H9 (cell line): ENCODE results near the gene ABCG4. TPM values are rescaled to one million over a fixed set of nuclear protein-coding genes. Genes with fewer than 3 reads are reported as not detected.

Source experiments
- DNase-seq: peaks from one replicate; pipeline ENCODE4 v3.0.0-alpha.2; 2017
- H2AFZ ChIP-seq: one replicate; pipeline ENCODE4 v1.6.1; 2013; ENCODE audit warnings: mild to moderate bottlenecking, low read length, control low read depth, moderate library complexity
- H2AK5ac ChIP-seq: 2 replicates; pipeline ENCODE4 v1.6.1; 2013; ENCODE audit warnings: low read length, control low read depth, mixed read lengths; ENCODE audit not compliant: insufficient read length
- H2BK120ac ChIP-seq: one replicate; pipeline ENCODE4 v1.6.1; 2013; ENCODE audit warnings: low read depth, mild to moderate bottlenecking, low read length, control low read depth, inconsistent platforms; ENCODE audit not compliant: poor library complexity, severe bottlenecking
- H2BK12ac ChIP-seq: 2 replicates; pipeline ENCODE4 v1.6.1; 2013; ENCODE audit warnings: low read length, control low read depth, mixed read lengths, low read depth; ENCODE audit not compliant: insufficient read length
- H2BK15ac ChIP-seq: 2 replicates; pipeline ENCODE4 v1.6.1; 2013; ENCODE audit warnings: low read depth, low read length, control low read depth
- H2BK20ac ChIP-seq: one replicate; pipeline ENCODE4 v1.6.1; 2013; ENCODE audit warnings: low read depth, mild to moderate bottlenecking, low read length, control low read depth, inconsistent platforms; ENCODE audit not compliant: poor library complexity, severe bottlenecking
- H2BK5ac ChIP-seq: 2 replicates; pipeline ENCODE4 v1.6.1; 2013; ENCODE audit warnings: low read length, control low read depth, mixed read lengths; ENCODE audit not compliant: insufficient read length
- H3K14ac ChIP-seq: 2 replicates; pipeline ENCODE4 v1.6.1; 2013; ENCODE audit warnings: low read length, control low read depth; ENCODE audit not compliant: insufficient read depth
- H3K18ac ChIP-seq: 2 replicates; pipeline ENCODE4 v1.6.1; 2013; ENCODE audit warnings: low read depth, mild to moderate bottlenecking, mixed read lengths, low read length, control low read depth; ENCODE audit not compliant: insufficient read length
- H3K23ac ChIP-seq: 2 replicates; pipeline ENCODE4 v1.6.1; 2013; ENCODE audit warnings: low read length, control low read depth, mixed read lengths, low read depth; ENCODE audit not compliant: insufficient read length
- H3K23me2 ChIP-seq: 2 replicates; pipeline ENCODE4 v1.6.1; 2013; ENCODE audit warnings: low read depth, mild to moderate bottlenecking, mixed read lengths, low read length, control low read depth; ENCODE audit not compliant: insufficient read length, poor library complexity, severe bottlenecking
- H3K27ac ChIP-seq: 2 replicates; pipeline ENCODE4 v1.5.1; 2013; ENCODE audit warnings: low read length, control low read depth, mixed read lengths, low read depth; ENCODE audit not compliant: insufficient read length
- H3K27me3 ChIP-seq: 2 replicates; pipeline ENCODE4 v1.6.1; 2013; ENCODE audit warnings: low read length, control low read depth, inconsistent platforms; ENCODE audit not compliant: insufficient read depth
- H3K4ac ChIP-seq: 2 replicates; pipeline ENCODE4 v1.6.1; 2013; ENCODE audit warnings: low read depth, mild to moderate bottlenecking, control low read depth, inconsistent platforms, low read length, moderate library complexity
- H3K4me1 ChIP-seq: 2 replicates; pipeline ENCODE4 v1.6.1; 2013; ENCODE audit warnings: low read length, control low read depth, inconsistent platforms; ENCODE audit not compliant: insufficient read depth
- H3K4me2 ChIP-seq: 2 replicates; pipeline ENCODE4 v1.6.1; 2013; ENCODE audit warnings: low read length, control low read depth, mixed read lengths; ENCODE audit not compliant: insufficient read length, insufficient read depth
- H3K56ac ChIP-seq: 2 replicates; pipeline ENCODE4 v1.6.1; 2013; ENCODE audit warnings: low read depth, mild to moderate bottlenecking, mixed read lengths, low read length, control low read depth; ENCODE audit not compliant: insufficient read length
- H3K79me1 ChIP-seq: 2 replicates; pipeline ENCODE4 v1.6.1; 2013; ENCODE audit warnings: low read depth, mild to moderate bottlenecking, moderate library complexity, low read length, control low read depth, inconsistent platforms; ENCODE audit not compliant: insufficient read depth, poor library complexity, severe bottlenecking
- H3K79me2 ChIP-seq: 2 replicates; pipeline ENCODE4 v1.6.1; 2013; ENCODE audit warnings: low read length, control low read depth, inconsistent platforms; ENCODE audit not compliant: insufficient read depth
- H3K9ac ChIP-seq: 2 replicates; pipeline ENCODE4 v1.6.1; 2013; ENCODE audit warnings: low read length, control low read depth, mixed read lengths; ENCODE audit not compliant: insufficient read length; ENCODE audit errors: extremely low read depth
- H3K9me3 ChIP-seq: one replicate; pipeline ENCODE4 v1.6.1; 2013; ENCODE audit warnings: low read depth, low read length, inconsistent platforms; ENCODE audit not compliant: control insufficient read depth
- H3T11ph ChIP-seq: one replicate; pipeline ENCODE4 v1.6.1; 2013; ENCODE audit warnings: mild to moderate bottlenecking, low read length, control low read depth, inconsistent platforms
- H4K20me1 ChIP-seq: one replicate; pipeline ENCODE4 v1.6.1; 2013; ENCODE audit not compliant: control insufficient read depth, insufficient read length, insufficient read depth
- H4K5ac ChIP-seq: 2 replicates; pipeline ENCODE4 v1.6.1; 2013; ENCODE audit warnings: low read depth, mild to moderate bottlenecking, mixed read lengths, low read length, control low read depth; ENCODE audit not compliant: insufficient read length
- H4K8ac ChIP-seq: replicated peaks from 2 replicates; pipeline ENCODE4 v1.6.1; 2013; ENCODE audit warnings: low read length, control low read depth, mixed read lengths, low read depth; ENCODE audit not compliant: insufficient read length
- H4K91ac ChIP-seq: 2 replicates; pipeline ENCODE4 v1.6.1; 2013; ENCODE audit warnings: low read depth, mild to moderate bottlenecking, moderate library complexity, mixed read lengths, low read length, control low read depth; ENCODE audit not compliant: insufficient read length
- H3K27ac Mint-ChIP-seq, 3 experiments: 2 replicates in 2 of 3; 3 replicates in 1 of 3; pipeline ENCODE4 v1.8.0; 2020 to 2021; ENCODE audit warnings: mixed read lengths in 3 of 3, mild to moderate bottlenecking in 1 of 3, moderate library complexity in 1 of 3
- H3K27me3 Mint-ChIP-seq: 2 replicates; pipeline ENCODE4 v1.8.0; 2021; ENCODE audit warnings: low read depth, mild to moderate bottlenecking, moderate library complexity, mixed read lengths
- H3K36me3 Mint-ChIP-seq, 3 experiments: 2 replicates in 2 of 3; 3 replicates in 1 of 3; pipeline ENCODE4 v1.8.0; 2020 to 2021; ENCODE audit warnings: low read depth in 3 of 3, mixed read lengths in 3 of 3; ENCODE audit not compliant: insufficient read depth in 1 of 3
- H3K4me1 Mint-ChIP-seq, 2 experiments: 2 replicates each; pipeline ENCODE4 v1.8.0; 2020; ENCODE audit warnings: mixed read lengths in 2 of 2
- H3K4me3 Mint-ChIP-seq, 2 experiments: 2 replicates in 1 of 2; 3 replicates in 1 of 2; pipeline ENCODE4 v1.8.0; 2020 to 2021; ENCODE audit warnings: mild to moderate bottlenecking in 2 of 2, mixed read lengths in 2 of 2, moderate library complexity in 1 of 2
- H3K9me3 Mint-ChIP-seq, 2 experiments: 2 replicates in 1 of 2; 3 replicates in 1 of 2; pipeline ENCODE4 v1.8.0; 2020; ENCODE audit warnings: mild to moderate bottlenecking in 2 of 2, mixed read lengths in 2 of 2, moderate library complexity in 1 of 2
- WGBS: extraction: QIAGEN DNeasy Blood & Tissue Kit; methylation state at CpG from one replicate; pipeline ENCODE4 v1.1.7; 2013; ENCODE audit warnings: missing lambda C conversion rate, low lambda C conversion rate, mixed read lengths; ENCODE audit not compliant: insufficient read length; ENCODE audit errors: extremely low coverage; 5-methylcytosine and 5-hydroxymethylcytosine counted together
- total RNA-seq: library from RNA; stranded (reverse); gene quantifications from 2 replicates; pipeline ENCODE4 v1.2.1, GENCODE V29; 2021
- TF ChIP-seq, protein P1 (sequence below): fragments of 200-600 bp; sonication (generic); conservative IDR thresholded peaks from 3 replicates; pipeline ENCODE4 v1.8.0; 2021; ENCODE audit warnings: antibody characterized with exemption, mild to moderate bottlenecking

The ABCG4 gene
- total RNA-seq, 1 experiment from 2014 or later = 1.2 TPM

DNA sequence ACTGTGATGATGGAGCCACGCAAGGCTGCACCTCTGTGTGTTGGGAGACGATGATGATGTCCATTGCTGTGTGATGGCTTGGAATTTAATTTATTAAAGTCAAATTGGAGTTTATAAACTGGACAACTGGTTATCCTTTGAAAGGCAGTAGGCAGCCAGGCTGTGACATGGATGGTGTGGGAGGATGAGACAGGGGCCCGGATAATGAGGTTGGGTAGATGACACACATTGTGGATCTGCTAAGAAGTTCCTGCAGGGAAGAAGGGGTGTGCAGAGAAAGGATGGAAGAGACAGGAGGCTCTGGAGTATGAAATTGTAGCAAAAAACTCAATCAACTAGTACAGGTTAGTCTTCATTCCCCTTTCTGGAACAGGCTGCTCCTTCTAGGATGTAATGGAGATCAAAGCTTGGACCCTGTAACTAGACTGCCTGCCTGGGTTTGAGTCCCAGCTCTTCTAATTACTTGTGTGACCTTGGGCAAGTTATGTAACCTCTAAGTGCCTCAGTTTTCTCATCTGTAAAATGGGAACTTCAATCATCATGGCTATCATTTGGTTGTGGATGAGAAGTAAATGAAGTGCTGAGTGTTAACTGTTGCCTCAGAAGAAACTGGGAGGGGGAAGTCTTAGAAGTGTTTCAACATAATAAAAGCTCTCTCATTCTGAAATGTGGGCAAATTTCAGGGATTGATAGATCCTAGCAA is 31.7 kb upstream of the ABCG4 start:
- no peak overlapping the region for H3K4me3 Mint-ChIP-seq
- TF ChIP-seq, protein P1, sequence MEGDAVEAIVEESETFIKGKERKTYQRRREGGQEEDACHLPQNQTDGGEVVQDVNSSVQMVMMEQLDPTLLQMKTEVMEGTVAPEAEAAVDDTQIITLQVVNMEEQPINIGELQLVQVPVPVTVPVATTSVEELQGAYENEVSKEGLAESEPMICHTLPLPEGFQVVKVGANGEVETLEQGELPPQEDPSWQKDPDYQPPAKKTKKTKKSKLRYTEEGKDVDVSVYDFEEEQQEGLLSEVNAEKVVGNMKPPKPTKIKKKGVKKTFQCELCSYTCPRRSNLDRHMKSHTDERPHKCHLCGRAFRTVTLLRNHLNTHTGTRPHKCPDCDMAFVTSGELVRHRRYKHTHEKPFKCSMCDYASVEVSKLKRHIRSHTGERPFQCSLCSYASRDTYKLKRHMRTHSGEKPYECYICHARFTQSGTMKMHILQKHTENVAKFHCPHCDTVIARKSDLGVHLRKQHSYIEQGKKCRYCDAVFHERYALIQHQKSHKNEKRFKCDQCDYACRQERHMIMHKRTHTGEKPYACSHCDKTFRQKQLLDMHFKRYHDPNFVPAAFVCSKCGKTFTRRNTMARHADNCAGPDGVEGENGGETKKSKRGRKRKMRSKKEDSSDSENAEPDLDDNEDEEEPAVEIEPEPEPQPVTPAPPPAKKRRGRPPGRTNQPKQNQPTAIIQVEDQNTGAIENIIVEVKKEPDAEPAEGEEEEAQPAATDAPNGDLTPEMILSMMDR = no peak
- H4K5ac ChIP-seq = no peak overlapping the region
- no peak for DNase-seq
- H2AK5ac ChIP-seq = no peak overlapping the region
- H3K56ac ChIP-seq = no peak overlapping the region
- H3K4ac ChIP-seq = no peak overlapping the region
- H3K79me2 ChIP-seq = peaks cover 3% of the 10 kb centered on the region; the same call in 1 of the 2 replicates
- no peaks in the 10 kb centered on the region for H3K27me3 ChIP-seq
- peaks cover 7% of the 10 kb centered on the region for H3K23me2 ChIP-seq
- H3K14ac ChIP-seq = no peak overlapping the region
- peaks cover 2% of the 10 kb centered on the region for H3K79me1 ChIP-seq
- H3K27ac Mint-ChIP-seq = no peak overlapping the region
- H3T11ph ChIP-seq = no peak overlapping the region
- H4K8ac ChIP-seq = no peak overlapping the region
- no peaks in the 10 kb centered on the region; the same call in 1 of the 2 replicates for H3K27me3 Mint-ChIP-seq
- no peak overlapping the region for H2BK5ac ChIP-seq
- no peaks in the 10 kb centered on the region; a peak in 2 of 7 replicates for H3K36me3 Mint-ChIP-seq
- WGBS = no CpG with 5 or more reads among the region's 3 CpGs
- H3K4me2 ChIP-seq = no peak overlapping the region
- no peak overlapping the region for H3K9ac ChIP-seq
- no peak overlapping the region for H3K27ac ChIP-seq
- H2BK15ac ChIP-seq = no peak overlapping the region
- H3K23ac ChIP-seq = no peak overlapping the region
- H3K4me1 ChIP-seq = peaks cover 2% of the 10 kb centered on the region; the same call in 1 of the 2 replicates
- H4K91ac ChIP-seq = no peak overlapping the region
- no peak overlapping the region for H2AFZ ChIP-seq
- no peak overlapping the region for H3K18ac ChIP-seq
- H4K20me1 ChIP-seq = no peaks in the 10 kb centered on the region
- peaks cover 20 to 27% of the 10 kb centered on the region in 2 experiments for H3K4me1 Mint-ChIP-seq
- no peaks in the 10 kb centered on the region; a peak in 1 of 5 replicates for H3K9me3 Mint-ChIP-seq
- H2BK120ac ChIP-seq = no peak overlapping the region
- H2BK20ac ChIP-seq = no peak overlapping the region
- H2BK12ac ChIP-seq = no peak overlapping the region
- no peaks in the 10 kb centered on the region for H3K9me3 ChIP-seq
